ENCODE data around the gene CAPN11. TPM values are rescaled to one million over a fixed set of nuclear protein-coding genes. Genes with fewer than 3 reads are reported as not detected.

The CAPN11 gene
- total and polyA plus RNA-seq, 2 of the 4 experiments (the other 2 are of a cell fraction) = not detected

DNA sequence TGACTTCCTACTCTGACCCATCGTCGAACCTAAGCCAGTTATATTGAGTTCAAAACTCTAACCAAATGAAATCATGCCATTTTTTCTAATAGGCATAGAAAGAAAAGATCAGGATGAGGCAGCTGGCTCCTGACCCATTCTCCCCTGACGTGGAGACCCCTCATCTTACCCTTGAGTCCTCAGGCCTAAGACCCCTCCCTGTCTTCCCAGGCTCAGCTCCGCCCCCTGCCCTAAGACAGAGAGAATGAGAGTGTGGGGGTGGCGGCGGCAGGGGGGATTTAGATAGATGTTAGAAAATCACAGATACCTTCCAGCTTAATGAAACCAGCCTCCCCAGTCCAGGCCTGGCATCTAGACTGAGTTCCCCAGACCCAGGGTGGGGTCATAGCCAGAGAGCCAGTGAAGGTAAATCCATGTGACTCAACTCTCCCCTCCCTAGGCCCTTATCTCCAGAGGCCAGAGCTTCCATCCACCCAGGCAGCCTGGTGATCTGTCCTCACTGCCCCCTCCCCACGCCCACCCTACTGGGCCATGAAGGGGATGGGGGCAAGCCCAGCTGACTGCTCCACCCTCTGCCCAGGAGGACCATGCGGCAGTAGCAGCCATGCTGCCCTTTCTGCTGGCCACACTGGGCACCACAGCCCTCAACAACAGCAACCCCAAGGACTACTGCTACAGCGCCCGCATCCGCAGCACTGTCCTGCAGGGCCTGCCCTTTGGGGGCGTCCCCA lies 24.5 kb upstream of the CAPN11 start:
- Histone ChIP-seq H3K4ac (ENCODE audit: low read depth, low read length) (no peak overlapping the region), H3K4me1 (ENCODE audit: control insufficient read depth, insufficient read depth, low read length) (peaks cover 7% of the 10 kb centered on the region; the same call in 1 of the 2 replicates), H3K14ac (replicated peaks; ENCODE audit: low read depth, low read length) (no peak overlapping the region), H3K23ac (ENCODE audit: low read depth, low read length) (no peak overlapping the region), H2AK5ac (ENCODE audit: low read depth, low read length) (no peak overlapping the region), H3K9me1 (ENCODE audit: insufficient read depth, low read length) (peaks cover 6% of the 10 kb centered on the region; the same call in 1 of the 2 replicates), H3K4me3 (ENCODE audit: insufficient read depth, low read depth, low read length) (no peak overlapping the region), H3K27me3 (ENCODE audit: control insufficient read depth, insufficient read depth, low read length) (no peaks in the 10 kb centered on the region), H3K79me1 (ENCODE audit: low read depth in 1 of 2, low read length in 2 of 2) (peaks cover 26 to 54% of the 10 kb centered on the region in 2 experiments), H3K4me2 (ENCODE audit: low read depth, low read length) (no peak overlapping the region), H4K8ac (ENCODE audit: low read depth in 2 of 2, low read length in 2 of 2) (no peak overlapping the region), H2BK20ac (ENCODE audit: low read depth, low read length) (no peak overlapping the region), H4K5ac (ENCODE audit: low read depth, low read length) (no peak overlapping the region), H2BK120ac (ENCODE audit: low read depth, low read length) (no peak overlapping the region), H2BK15ac (ENCODE audit: low read depth, low read length) (no peak overlapping the region), H3K9me3 (ENCODE audit: control insufficient read depth, insufficient read depth, low read length) (no peaks in the 10 kb centered on the region), H4K91ac (ENCODE audit: insufficient read depth, low read depth, low read length) (no peak overlapping the region), H2AFZ (replicated peaks; ENCODE audit: low read length, poor library complexity) (no peak overlapping the region), H2AK9ac (replicated peaks; ENCODE audit: low read depth, low read length, poor library complexity) (peak overlapping the region; percentile 89), H4K20me1 (ENCODE audit: insufficient read depth, low read length) (peaks cover 13% of the 10 kb centered on the region), H3K9ac (ENCODE audit: low read depth, low read length) (no peak overlapping the region), H3K18ac (ENCODE audit: low read depth, low read length) (no peak overlapping the region), H2BK5ac (ENCODE audit: low read depth, low read length, poor library complexity, severe bottlenecking) (no peak overlapping the region), H3K36me3 (ENCODE audit: control insufficient read depth, insufficient read depth, low read length) (peaks cover 29% of the 10 kb centered on the region), H3K27ac (ENCODE audit: insufficient read depth, low read length) (no peak overlapping the region), H3K56ac (ENCODE audit: extremely low read depth, insufficient read depth, low read length) (no peak overlapping the region)
- no peak for ATAC-seq (ENCODE audit: low read depth)
- ChIA-PET POLR2A (ENCODE audit: unreplicated experiment) (interaction anchor here (0.5 to 1.0 kb wide), 3 partner anchors 9 to 1373 kb away, joined by 3 to 7 read pairs (median 6); no protein-coding TSS in a partner anchor), CTCF (interaction anchor here (0.6 kb wide), 1 partner anchor 70 kb away, joined by 4 read pairs; no protein-coding TSS in a partner anchor)
- dilution Hi-C loops (cut with HindIII; ENCODE audit: low sequenced_read_pairs, unreplicated experiment) = no loop called here
- in situ Hi-C loops (cut with MboI; ENCODE audit: low sequenced_read_pairs) = no loop called here
- WGBS, 2 experiments (ENCODE audit: extremely low coverage in 2 of 2, insufficient read length in 1 of 2) = 92% methylated on average over 2 of the region's 12 CpGs; no CpG with 5 or more reads in 1 of the 2 experiments
- intact Hi-C loops (cut with micrococcal nuclease) = loop anchor here (2.0 kb wide), 1 partner anchor 37 kb away; no protein-coding TSS in a partner anchor
- BruUV-seq (replicated peaks) = no TSS peak
- DNase-seq = no peak
- TF ChIP-seq CEBPB (IDR thresholded peaks at IDR 0.05; ENCODE audit: low read depth, low read length) (no peak), MXI1 (IDR thresholded peaks at IDR 0.05; ENCODE audit: borderline replicate concordance, low read depth, low read length) (no peak), BHLHE40 (IDR thresholded peaks at IDR 0.05; ENCODE audit: low read depth, low read length) (no peak), RCOR1 (IDR thresholded peaks at IDR 0.05; ENCODE audit: insufficient replicate concordance, low read length) (no peak), MAZ (IDR thresholded peaks at IDR 0.05; ENCODE audit: borderline replicate concordance, low read depth, low read length) (no peak), CHD1 (IDR thresholded peaks at IDR 0.05; ENCODE audit: low read depth, low read length) (no peak), NFE2L2 (IDR thresholded peaks at IDR 0.05; ENCODE audit: low read depth, low read length) (no peak), MAFK (IDR thresholded peaks at IDR 0.05; ENCODE audit: low read depth, low read length) (no peak), RFX5 (IDR thresholded peaks at IDR 0.05; ENCODE audit: low read depth, low read length) (no peak), POLR2A (IDR thresholded peaks at IDR 0.05; ENCODE audit: low read depth, low read length) (no peak), FOS (IDR thresholded peaks at IDR 0.05; ENCODE audit: low read depth, low read length) (no peak), SMC3 (IDR thresholded peaks at IDR 0.05; ENCODE audit: low read depth, low read length) (no peak)
- TF ChIP-seq, protein P1, sequence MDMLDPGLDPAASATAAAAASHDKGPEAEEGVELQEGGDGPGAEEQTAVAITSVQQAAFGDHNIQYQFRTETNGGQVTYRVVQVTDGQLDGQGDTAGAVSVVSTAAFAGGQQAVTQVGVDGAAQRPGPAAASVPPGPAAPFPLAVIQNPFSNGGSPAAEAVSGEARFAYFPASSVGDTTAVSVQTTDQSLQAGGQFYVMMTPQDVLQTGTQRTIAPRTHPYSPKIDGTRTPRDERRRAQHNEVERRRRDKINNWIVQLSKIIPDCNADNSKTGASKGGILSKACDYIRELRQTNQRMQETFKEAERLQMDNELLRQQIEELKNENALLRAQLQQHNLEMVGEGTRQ (IDR thresholded peaks at IDR 0.05; ENCODE audit: low read depth, low read length) = no peak
- TF ChIP-seq, protein P2, sequence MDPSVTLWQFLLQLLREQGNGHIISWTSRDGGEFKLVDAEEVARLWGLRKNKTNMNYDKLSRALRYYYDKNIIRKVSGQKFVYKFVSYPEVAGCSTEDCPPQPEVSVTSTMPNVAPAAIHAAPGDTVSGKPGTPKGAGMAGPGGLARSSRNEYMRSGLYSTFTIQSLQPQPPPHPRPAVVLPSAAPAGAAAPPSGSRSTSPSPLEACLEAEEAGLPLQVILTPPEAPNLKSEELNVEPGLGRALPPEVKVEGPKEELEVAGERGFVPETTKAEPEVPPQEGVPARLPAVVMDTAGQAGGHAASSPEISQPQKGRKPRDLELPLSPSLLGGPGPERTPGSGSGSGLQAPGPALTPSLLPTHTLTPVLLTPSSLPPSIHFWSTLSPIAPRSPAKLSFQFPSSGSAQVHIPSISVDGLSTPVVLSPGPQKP (IDR thresholded peaks at IDR 0.05; ENCODE audit: borderline replicate concordance, low read depth, low read length) = no peak
- TF ChIP-seq, protein P3, sequence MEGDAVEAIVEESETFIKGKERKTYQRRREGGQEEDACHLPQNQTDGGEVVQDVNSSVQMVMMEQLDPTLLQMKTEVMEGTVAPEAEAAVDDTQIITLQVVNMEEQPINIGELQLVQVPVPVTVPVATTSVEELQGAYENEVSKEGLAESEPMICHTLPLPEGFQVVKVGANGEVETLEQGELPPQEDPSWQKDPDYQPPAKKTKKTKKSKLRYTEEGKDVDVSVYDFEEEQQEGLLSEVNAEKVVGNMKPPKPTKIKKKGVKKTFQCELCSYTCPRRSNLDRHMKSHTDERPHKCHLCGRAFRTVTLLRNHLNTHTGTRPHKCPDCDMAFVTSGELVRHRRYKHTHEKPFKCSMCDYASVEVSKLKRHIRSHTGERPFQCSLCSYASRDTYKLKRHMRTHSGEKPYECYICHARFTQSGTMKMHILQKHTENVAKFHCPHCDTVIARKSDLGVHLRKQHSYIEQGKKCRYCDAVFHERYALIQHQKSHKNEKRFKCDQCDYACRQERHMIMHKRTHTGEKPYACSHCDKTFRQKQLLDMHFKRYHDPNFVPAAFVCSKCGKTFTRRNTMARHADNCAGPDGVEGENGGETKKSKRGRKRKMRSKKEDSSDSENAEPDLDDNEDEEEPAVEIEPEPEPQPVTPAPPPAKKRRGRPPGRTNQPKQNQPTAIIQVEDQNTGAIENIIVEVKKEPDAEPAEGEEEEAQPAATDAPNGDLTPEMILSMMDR (conservative IDR thresholded peaks at IDR 0.05; ENCODE audit: low read depth, low read length) = no peak
